HG02642 (cell line): ENCODE results near the gene MITF.

ENCODE experiments used
- ATAC-seq: cut with Tn5 transposase; IDR thresholded peaks from one replicate; pipeline ENCODE4 v1.9.1; 2021; ENCODE audit warnings: mild to moderate bottlenecking; ENCODE audit not compliant: unreplicated experiment, poor library complexity

MITF gene

DNA sequence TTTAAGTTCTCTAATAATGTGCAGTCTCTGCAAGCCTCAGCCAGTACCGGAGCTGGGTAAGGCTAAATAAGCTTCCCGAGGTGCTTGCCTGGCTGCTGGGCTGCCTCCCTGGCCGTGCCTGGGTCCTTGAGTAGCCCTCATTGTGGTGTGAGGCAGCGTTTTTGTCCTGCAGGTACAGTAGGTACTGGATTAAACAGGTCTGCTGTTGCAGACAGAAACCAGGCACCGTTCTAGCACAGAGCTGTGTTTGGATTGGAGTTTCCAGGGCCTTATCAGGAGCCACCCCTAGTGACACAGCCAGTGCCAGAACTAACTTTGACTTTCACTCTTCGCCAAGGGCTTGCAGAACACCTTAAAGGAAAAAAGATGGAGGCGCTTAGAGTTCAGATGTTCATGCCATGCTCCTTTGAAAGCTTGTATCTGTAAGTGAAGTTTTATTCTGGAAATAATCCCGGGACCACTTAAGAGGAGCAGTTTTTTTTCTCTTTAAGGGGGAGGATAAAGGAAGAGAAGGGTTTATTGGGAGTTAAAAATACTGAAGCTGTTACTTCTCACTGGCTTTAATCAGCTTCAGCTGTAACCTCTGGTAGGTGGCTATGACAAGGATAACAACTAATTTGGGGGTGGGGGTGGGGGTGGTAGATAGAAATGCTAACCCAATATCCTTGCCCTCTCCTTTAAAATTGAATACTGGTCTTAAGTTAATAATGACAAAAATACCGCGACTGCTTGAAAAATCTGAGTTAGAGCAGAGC lies 126.8 kb downstream of the MITF start:
- ATAC-seq: no peak

DNA sequence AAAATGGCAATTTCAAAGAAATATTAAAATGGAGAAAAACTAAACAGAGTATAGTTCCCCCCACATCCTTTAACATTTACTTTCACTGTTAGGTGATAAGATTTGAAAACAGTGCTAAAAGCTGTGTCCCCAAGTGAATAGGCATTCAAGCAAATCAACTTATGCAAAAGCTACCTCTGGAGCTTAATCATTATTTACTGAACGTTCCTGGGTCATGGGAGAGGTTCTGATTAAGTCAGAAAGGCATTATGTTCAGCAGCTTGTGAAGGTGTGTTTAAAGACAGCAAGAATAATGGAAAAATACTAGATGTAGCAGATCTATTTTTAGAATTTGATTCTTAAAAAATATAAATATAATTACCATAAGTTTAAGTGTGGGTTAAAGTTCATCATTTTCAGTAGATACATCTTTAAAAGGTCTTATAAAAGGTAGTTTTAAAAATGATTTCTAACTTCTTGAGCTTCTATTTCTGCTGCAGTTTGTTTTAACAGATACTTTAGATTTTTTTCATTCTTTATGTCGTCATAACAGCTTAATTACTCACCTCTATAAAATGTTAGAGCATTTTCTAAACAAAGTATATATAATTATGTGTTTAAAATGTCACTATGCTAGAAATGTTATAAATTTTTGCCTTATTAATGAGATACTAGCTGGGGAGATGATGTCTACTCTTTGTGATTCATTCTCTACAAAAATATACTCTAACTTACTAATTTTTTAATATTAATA lies 127.9 kb downstream of the MITF start:
- no peak for ATAC-seq

DNA sequence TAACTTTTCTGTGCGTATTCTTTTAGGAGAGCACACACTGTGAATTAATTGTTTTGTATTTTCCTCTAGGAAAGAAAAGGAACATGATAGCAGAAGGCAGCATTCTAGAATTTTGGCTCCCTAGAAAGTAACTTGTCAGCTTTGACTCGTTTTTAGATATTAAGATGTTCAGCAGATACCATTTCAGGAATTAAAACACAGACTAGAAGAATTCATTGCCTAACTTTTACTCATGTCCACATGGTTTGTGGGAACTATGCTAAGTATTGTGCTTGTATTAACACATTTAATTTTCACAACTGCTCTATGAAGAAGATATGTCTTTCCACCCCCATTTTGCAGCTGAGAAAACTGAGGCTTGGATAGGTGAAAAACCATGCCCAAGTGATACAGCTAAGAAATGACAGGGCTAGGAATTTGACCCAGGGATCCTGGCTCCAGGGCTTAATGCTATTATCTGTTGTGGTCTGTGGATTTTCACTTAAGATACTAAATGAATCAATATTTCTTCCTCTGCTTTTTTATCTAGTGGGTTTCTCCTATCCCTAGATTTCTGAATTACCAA lies 128.8 kb downstream of the MITF start:
- ATAC-seq: no peak

GRCh38 chr3:69868841-69869420 lies 129.7 kb downstream of the MITF start:
- ATAC-seq: no peak

- ATAC-seq: no peak
These were observed 130.4 kb downstream of the MITF start for GRCh38 chr3:69869643-69870042.

GRCh38 chr3:69871251-69871650 lies 132.0 kb downstream of the MITF start:
- no peak for ATAC-seq

DNA sequence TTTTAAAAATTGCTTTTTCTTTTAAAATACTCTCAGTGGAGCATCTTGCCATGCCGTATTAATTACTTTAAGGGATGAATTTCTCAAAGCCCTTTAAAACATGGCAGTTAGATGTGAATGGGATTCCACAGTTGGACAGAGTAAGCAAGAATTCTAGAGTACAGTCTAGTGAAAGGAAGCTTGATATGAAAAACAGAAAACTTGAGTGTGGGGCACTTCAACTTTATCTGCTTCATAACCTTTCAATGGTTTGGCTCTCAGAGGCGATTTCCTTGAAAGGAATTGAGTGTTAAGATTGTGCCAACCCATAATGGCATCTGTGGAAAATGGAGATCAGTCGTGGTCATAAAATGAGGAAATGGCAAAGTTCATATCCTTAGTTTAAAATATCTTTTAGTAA lies 132.6 kb downstream of the MITF start:
- no peak for ATAC-seq

DNA sequence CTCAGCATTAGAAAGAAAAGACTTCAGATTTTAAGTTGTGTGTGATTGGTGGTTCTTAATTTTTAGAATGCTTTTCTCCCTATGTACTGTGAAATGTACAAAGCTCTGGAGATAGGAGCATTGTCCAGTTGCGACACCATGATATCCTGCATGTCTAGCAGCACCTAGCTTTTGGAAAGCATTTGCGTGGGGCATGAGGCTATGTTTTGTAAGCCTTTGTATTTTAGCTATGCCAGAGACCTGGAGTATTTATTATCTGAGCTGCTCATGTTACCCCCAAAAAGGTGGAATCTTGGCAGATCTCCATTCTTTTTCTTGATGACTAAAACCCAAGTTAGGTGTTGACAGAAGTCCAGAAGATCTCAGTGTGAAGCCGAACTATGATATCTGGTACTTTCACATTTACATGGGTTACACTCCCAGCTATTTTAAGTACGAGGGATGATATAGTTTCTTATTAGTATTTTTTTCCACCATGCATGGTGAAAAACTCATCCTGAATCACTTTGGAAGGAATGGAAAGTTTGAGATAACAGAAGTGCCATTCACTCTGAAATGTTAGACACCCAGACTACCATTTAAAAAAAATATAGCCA lies 133.6 kb downstream of the MITF start:
- no peak for ATAC-seq

- no peak for ATAC-seq
These were observed 136.8 kb downstream of the MITF start for GRCh38 chr3:69876073-69876472.

GRCh38 chr3:69878254-69878653 lies 139.0 kb downstream of the MITF start:
- no peak for ATAC-seq

DNA sequence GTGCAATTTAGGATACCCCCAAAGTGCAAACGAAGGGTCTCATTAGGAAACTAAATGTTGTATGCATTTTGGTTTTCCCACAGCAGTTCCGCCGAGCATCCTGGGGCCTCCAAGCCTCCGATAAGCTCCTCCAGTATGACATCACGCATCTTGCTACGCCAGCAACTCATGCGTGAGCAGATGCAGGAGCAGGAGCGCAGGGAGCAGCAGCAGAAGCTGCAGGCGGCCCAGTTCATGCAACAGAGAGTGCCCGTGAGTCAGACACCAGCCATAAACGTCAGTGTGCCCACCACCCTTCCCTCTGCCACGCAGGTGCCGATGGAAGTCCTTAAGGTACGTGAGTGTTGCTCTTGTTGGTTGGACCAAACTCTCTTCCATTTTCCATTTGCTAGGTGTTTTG lies 139.8 kb downstream of the MITF start:
- no peak for ATAC-seq

GRCh38 chr3:69880069-69880640 lies 140.9 kb downstream of the MITF start:
- ATAC-seq: no peak

GRCh38 chr3:69881051-69881450 lies 141.8 kb downstream of the MITF start:
- no peak for ATAC-seq

DNA sequence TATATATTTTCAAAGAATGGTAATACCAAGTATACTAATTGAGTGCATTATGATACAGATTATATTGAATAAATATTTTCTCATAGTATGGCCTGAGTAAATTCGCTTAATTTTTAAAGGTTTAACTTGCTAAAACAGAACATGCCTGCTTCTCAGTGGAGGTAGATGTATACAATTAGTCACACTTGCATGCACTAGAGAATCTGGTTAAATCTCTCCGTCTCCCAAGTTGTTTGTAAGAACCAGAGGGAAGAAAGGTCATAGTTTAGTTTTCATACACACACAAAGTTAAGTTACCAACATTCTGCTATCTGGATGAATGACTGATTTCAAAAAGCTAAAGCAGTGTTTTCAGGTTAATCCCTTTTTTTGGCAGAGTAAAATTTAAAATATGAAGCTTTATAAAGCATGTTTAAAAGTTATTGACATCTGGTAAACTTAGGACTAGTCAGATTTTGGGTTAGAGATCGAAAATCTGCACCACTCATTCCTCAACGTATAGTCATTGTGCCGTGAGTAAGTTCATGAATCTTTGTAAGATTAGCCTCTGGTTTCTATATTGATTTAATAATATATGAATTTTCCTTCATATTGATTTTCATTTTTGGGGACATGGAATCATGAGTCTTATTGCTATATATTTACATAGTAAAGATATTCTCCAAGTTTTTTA lies 142.6 kb downstream of the MITF start:
- ATAC-seq: no peak

DNA sequence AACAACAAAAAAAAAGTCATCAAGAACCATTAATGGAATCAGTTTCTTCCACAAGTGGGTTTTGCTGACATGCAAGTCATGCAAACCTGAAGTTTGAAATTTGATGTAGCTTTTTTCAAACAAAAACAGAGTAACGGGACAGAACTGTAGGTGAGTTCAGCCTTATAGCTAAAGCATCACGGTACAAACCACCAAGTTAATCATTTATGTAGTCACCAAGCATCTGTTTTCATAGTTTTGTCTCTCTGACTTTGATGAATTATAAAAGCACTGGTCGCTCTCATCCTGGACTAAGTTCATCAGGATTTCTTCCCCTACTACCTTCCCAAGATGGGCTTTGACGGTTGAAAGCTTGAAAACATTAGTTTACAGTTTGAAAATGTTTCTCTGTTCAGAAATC lies 143.3 kb downstream of the MITF start:
- no peak for ATAC-seq

DNA sequence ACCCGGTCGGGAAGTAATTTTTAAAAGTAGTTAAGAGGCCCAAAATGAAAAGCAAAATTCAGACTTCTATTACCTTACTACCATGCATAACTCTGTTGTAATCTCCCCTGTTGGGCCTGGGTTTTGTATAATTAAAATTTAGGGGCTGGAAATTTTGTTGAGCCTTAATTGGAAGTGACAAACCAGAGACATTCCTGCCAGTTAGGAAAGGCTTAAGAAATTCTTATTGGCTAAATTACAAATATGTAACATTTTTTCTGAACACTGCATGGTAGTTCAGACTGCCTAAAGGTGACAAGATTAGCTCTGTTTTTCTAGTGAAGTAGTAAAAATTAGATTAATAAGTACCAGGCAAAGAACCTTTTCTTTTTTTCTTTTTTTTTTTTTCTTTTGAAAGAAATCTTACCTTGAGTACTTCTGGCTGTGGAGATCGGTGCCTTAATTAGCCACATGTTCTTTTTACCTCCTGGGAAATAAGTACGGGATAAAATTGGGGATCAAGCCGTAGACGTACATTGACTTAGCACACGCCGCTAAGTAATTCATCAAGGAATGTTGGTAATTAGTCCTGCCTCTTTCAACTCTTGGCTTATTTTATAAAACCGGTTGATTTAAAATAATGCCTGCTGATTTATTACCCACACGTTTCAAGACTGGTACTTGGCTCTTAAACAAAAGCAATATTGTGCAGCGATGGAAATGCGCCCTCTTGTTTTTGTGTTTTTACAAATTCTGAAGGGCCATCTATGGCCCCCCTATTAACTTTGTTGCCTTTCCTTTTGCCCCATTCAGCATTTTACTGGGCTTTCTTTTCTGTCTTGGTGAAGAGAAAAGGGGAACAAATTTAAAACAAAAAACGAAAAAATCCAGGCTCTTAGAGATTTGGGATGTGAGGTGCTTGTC lies 149.0 kb downstream of the MITF start:
- ATAC-seq: no peak

- no peak for ATAC-seq
These were observed 149.7 kb downstream of the MITF start for GRCh38 chr3:69888943-69889315.

GRCh38 chr3:69890084-69890483 lies 150.8 kb downstream of the MITF start:
- no peak for ATAC-seq

DNA sequence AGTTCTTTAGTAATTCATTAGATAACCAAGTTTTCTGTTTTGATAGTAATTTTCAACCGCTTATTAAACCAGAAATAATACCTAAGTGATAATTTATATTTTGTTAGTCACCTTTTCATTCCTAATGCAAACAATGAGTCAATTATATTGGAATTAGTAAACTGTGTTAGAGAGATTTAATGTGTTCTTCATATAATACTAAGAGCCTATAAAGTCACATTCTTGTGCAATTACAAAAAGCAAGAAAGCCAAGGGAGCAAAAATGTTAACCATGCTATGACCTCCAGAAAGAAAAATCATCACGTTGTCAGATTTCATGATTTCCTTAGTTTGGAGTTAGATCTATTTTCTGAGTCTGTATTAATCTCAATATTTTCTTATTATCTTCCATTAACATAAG lies 151.4 kb downstream of the MITF start:
- no peak for ATAC-seq
